Measurements from ENCODE around the gene ADAMTS18.

DNA sequence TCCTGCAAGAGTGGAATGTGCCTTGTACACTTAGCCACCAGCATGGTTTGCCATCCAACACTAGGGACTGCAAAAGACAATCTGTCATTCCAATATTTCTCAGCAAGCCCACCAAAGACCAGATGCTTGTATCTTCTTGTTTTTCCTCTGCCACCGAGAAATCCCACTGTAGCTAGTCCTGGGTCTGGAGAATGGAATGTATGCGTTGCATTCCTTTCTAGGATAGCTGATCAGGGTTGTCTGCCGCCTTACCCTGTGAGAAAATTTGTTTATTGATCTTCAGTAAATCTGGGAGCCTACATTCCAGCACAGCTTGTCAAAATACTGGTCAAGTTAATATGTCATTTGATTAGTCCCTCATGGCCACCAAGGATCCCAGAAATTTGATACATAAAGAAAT lies 28.1 kb upstream of the ADAMTS18 start:
- TF ChIP-seq, protein P1, sequence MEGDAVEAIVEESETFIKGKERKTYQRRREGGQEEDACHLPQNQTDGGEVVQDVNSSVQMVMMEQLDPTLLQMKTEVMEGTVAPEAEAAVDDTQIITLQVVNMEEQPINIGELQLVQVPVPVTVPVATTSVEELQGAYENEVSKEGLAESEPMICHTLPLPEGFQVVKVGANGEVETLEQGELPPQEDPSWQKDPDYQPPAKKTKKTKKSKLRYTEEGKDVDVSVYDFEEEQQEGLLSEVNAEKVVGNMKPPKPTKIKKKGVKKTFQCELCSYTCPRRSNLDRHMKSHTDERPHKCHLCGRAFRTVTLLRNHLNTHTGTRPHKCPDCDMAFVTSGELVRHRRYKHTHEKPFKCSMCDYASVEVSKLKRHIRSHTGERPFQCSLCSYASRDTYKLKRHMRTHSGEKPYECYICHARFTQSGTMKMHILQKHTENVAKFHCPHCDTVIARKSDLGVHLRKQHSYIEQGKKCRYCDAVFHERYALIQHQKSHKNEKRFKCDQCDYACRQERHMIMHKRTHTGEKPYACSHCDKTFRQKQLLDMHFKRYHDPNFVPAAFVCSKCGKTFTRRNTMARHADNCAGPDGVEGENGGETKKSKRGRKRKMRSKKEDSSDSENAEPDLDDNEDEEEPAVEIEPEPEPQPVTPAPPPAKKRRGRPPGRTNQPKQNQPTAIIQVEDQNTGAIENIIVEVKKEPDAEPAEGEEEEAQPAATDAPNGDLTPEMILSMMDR (conservative IDR thresholded peaks at IDR 0.05; ENCODE audit: low read length) = no peak
- TF ChIP-seq EZH2phosphoT487 (IDR thresholded peaks at IDR 0.05; ENCODE audit: borderline replicate concordance) = no peak
